Spleen (tissue), 7 donors: Measurements from ENCODE around the gene PGLYRP4.

Experiments used
- CTCF ChIP-seq, 11 experiments: fragments of 200-600 bp in 7 of 11; fragments of 450-650 bp in 4 of 11; sonication (generic) in 4 of 11; IDR thresholded peaks in 8 of 11; conservative IDR thresholded peaks in 3 of 11; 1 replicate in 7 of 11; 2 replicates in 4 of 11; pipeline versions ENCODE4 v1.4.0 to v1.8.0; 2016 to 2021; ENCODE audit warnings: antibody characterized with exemption in 11 of 11, inconsistent platforms in 4 of 11, mild to moderate bottlenecking in 1 of 11
- POLR2A ChIP-seq, 3 donors: fragments of 450-650 bp; IDR thresholded peaks; one replicate each; pipeline ENCODE4 v1.5.1; 2017; ENCODE audit warnings: antibody characterized with exemption in 3 of 3, mild to moderate bottlenecking in 1 of 3
- POLR2AphosphoS5 ChIP-seq, 3 donors: sonication (generic); formaldehyde crosslinking; IDR thresholded peaks; one replicate each; pipeline ENCODE4 v1.5.1; 2017; ENCODE audit warnings: antibody characterized with exemption in 3 of 3
- donor health status: DM: no; HTN: no; CAD: no; lungs with moderate emphysema.
- donor health status: DM: no; HTN: no; CAD: no.
- donor health status: DM: no; HTN: no; CAD: no.

- TF ChIP-seq CTCF (IDR thresholded peaks at IDR 0.05 in 8 of 11, conservative IDR thresholded peaks at IDR 0.05 in 3 of 11) (no peak), POLR2AphosphoS5 (IDR thresholded peaks at IDR 0.05) (peak; percentile 7 to 91 (median 59)), POLR2A (IDR thresholded peaks at IDR 0.05) (peak in 1 of 3 donors; percentile 44)
Measured at GRCh38 chr1:153390938-153391710, 42.5 kb upstream of the PGLYRP4 start, which contains the start of gene S100A8.
